Keratinocyte (primary cell): Measurements from ENCODE around the gene MOCS3. TPM values are rescaled to one million over a fixed set of nuclear protein-coding genes. Genes with fewer than 3 reads are reported as not detected.

Experiments
- DNase-seq: peaks from one replicate; pipeline ENCODE4 v3.0.0-alpha.2; 2011; ENCODE audit warnings: low read depth, missing footprints, low spot score
- FAIRE-seq: peaks from 2 replicates; lab custom pipeline; 2011; peaks lifted over from hg19 to GRCh38; lab: Jason Lieb, UNC
- H2AFZ ChIP-seq: 2 replicates; pipeline ENCODE4 v1.6.0; 2012; ENCODE audit warnings: low read length, control low read depth, inconsistent platforms; ENCODE audit not compliant: control insufficient read depth
- H3K27ac ChIP-seq: 2 replicates; pipeline ENCODE4 v1.5.1; 2011; ENCODE audit warnings: low read length; ENCODE audit not compliant: control insufficient read depth, insufficient read depth
- H3K27me3 ChIP-seq: 3 replicates; pipeline ENCODE4 v1.6.0; 2011; ENCODE audit warnings: low read length; ENCODE audit not compliant: control insufficient read depth, insufficient read depth; ENCODE audit errors: extremely low read depth
- H3K36me3 ChIP-seq, 2 experiments: 2 replicates in 1 of 2; 3 replicates in 1 of 2; pipeline ENCODE4 v1.5.1; 2011; ENCODE audit warnings: low read length in 2 of 2, mild to moderate bottlenecking in 1 of 2; ENCODE audit not compliant: control insufficient read depth in 2 of 2, insufficient read depth in 2 of 2; ENCODE audit errors: extremely low read depth in 1 of 2
- H3K4me1 ChIP-seq: 3 replicates; pipeline ENCODE4 v1.5.1; 2011; ENCODE audit warnings: low read length; ENCODE audit not compliant: control insufficient read depth, insufficient read depth; ENCODE audit errors: extremely low read depth
- H3K4me2 ChIP-seq: 3 replicates; pipeline ENCODE4 v1.6.0; 2011; ENCODE audit warnings: low read depth, low read length; ENCODE audit not compliant: control insufficient read depth, insufficient read depth; ENCODE audit errors: extremely low read depth
- H3K4me3 ChIP-seq, 3 experiments: fragments of 200-600 bp in 1 of 3; sonication (generic) in 1 of 3; 2 replicates in 2 of 3; 3 replicates in 1 of 3; pipeline ENCODE4 v1.5.1; 2011 to 2016; ENCODE audit warnings: low read length in 3 of 3, mild to moderate bottlenecking in 3 of 3, control low read depth in 2 of 3, inconsistent platforms in 1 of 3, low read depth in 1 of 3, mixed read lengths in 1 of 3, mixed run types in 1 of 3, moderate library complexity in 1 of 3; ENCODE audit not compliant: control insufficient read depth in 2 of 3, insufficient read depth in 2 of 3; ENCODE audit errors: extremely low read depth in 1 of 3
- H3K79me2 ChIP-seq: 2 replicates; pipeline ENCODE4 v1.6.0; 2012; ENCODE audit warnings: low read length; ENCODE audit not compliant: control insufficient read depth, insufficient read depth
- H3K9ac ChIP-seq: 3 replicates; pipeline ENCODE4 v1.6.0; 2011; ENCODE audit warnings: low read length; ENCODE audit not compliant: control insufficient read depth, insufficient read depth; ENCODE audit errors: extremely low read depth
- H3K9me1 ChIP-seq: 3 replicates; pipeline ENCODE4 v1.6.0; 2011; ENCODE audit warnings: low read length; ENCODE audit not compliant: control insufficient read depth, insufficient read depth; ENCODE audit errors: extremely low read depth
- H3K9me3 ChIP-seq: 2 replicates; pipeline ENCODE4 v1.5.1; 2012; ENCODE audit warnings: low read depth, low read length; ENCODE audit not compliant: control insufficient read depth
- H4K20me1 ChIP-seq: 3 replicates; pipeline ENCODE4 v1.6.0; 2011; ENCODE audit warnings: low read length; ENCODE audit not compliant: control insufficient read depth, insufficient read depth; ENCODE audit errors: extremely low read depth
- CTCF ChIP-seq, 3 experiments: IDR thresholded peaks in 1 of 3; conservative IDR thresholded peaks in 1 of 3; optimal IDR thresholded peaks in 1 of 3; 2 replicates in 2 of 3; 3 replicates in 1 of 3; pipeline versions ENCODE3 to v1.5.1; 2011; ENCODE audit warnings: low read length in 3 of 3, mild to moderate bottlenecking in 3 of 3, moderate library complexity in 2 of 3, control low read depth in 1 of 3, inconsistent platforms in 1 of 3; ENCODE audit not compliant: insufficient read depth in 2 of 3; ENCODE audit errors: extremely low read depth in 1 of 3
- EZH2 ChIP-seq: IDR thresholded peaks from one replicate; pipeline ENCODE4 v1.6.1; 2012; ENCODE audit warnings: inconsistent platforms, mild to moderate bottlenecking, low read length, moderate library complexity
- dilution Hi-C: fragments of 300-500 bp; cut with MboI; formaldehyde crosslinking; loops from one replicate; pipeline ENCODE4 v1.7.0; 2020; ENCODE audit warnings: low sequenced_read_pairs; ENCODE audit not compliant: extremely low pct_ligation_motif_present
- polyA plus RNA-seq, 5 experiments: library from polyadenylated mRNA; depleted of rRNA in 3 of 5; stranded (reverse) in 3 of 5; stranded (forward) in 1 of 5; unstranded in 1 of 5; fragments of >200 nt; gene quantifications; 1 replicate in 1 of 5; 2 replicates in 3 of 5; 3 replicates in 1 of 5; pipeline versions ENCODE4 v1.2.1 to v1.2.3, GENCODE V29; 2011 to 2012; ENCODE audit warnings: missing spikeins in 2 of 5, low read depth in 1 of 5, low replicate concordance in 1 of 5

Gene MOCS3
- polyA plus RNA-seq, 1 donor (not counting 4 experiments of a cell fraction or from before 2014, with no cell fraction given): 4.0 TPM

- Histone ChIP-seq H3K36me3 (no peaks in the 10 kb centered on the region), H3K9me3 (no peaks in the 10 kb centered on the region)
- dilution Hi-C loops: no loop called here
Observed at GRCh38 chr20:50999355-50999754, 40.7 kb downstream of the MOCS3 start.

GRCh38 chr20:51001430-51002265 lies 43.0 kb downstream of the MOCS3 start:
- no peaks in the 10 kb centered on the region for H3K36me3 ChIP-seq
- no peak for DNase-seq
- no peaks in the 10 kb centered on the region for H3K79me2 ChIP-seq
- TF ChIP-seq EZH2 (no peak), CTCF (optimal IDR thresholded peaks at IDR 0.05 in 1 of 3, IDR thresholded peaks at IDR 0.05 in 1 of 3, conservative IDR thresholded peaks at IDR 0.05 in 1 of 3; ENCODE audit: extremely low read depth in 1 of 3, insufficient read depth in 2 of 3, low read length in 3 of 3) (no peak)
- dilution Hi-C loops: no loop called here
- H3K27ac ChIP-seq: no peak overlapping the region
- no peak overlapping the region for H3K9ac ChIP-seq
- no peaks in the 10 kb centered on the region for H3K4me1 ChIP-seq
- FAIRE-seq: no peak
- no peaks in the 10 kb centered on the region for H3K9me3 ChIP-seq
- H2AFZ ChIP-seq: no peak overlapping the region
- no peaks in the 10 kb centered on the region for H4K20me1 ChIP-seq
- H3K4me2 ChIP-seq: no peak overlapping the region
- no peaks in the 10 kb centered on the region for H3K27me3 ChIP-seq
- no peaks in the 10 kb centered on the region for H3K9me1 ChIP-seq
- H3K4me3 ChIP-seq: no peak overlapping the region

More at GRCh38 chr20:50999355-50999754, 40.7 kb downstream of the MOCS3 start:
- Histone ChIP-seq H3K9ac (no peak overlapping the region), H3K79me2 (no peaks in the 10 kb centered on the region), H3K27ac (no peak overlapping the region), H3K4me3 (no peak overlapping the region), H3K4me2 (no peak overlapping the region), H3K27me3 (no peaks in the 10 kb centered on the region), H3K4me1 (no peaks in the 10 kb centered on the region), H3K9me1 (no peaks in the 10 kb centered on the region), H2AFZ (no peak overlapping the region), H4K20me1 (no peaks in the 10 kb centered on the region)
- TF ChIP-seq EZH2 (no peak), CTCF (optimal IDR thresholded peaks at IDR 0.05 in 1 of 3, IDR thresholded peaks at IDR 0.05 in 1 of 3, conservative IDR thresholded peaks at IDR 0.05 in 1 of 3; ENCODE audit: extremely low read depth in 1 of 3, insufficient read depth in 2 of 3, low read length in 3 of 3) (no peak)
- DNase-seq: no peak
- no peak for FAIRE-seq
